COLO668 (cell line): ENCODE results near the gene SPC24.
"Not testable (repeated sequence)": the region's sequence is repeated elsewhere in the genome, so short reads cannot be mapped to it uniquely, and the experiment has no call there.

Source experiments
- DNase-seq: peaks from one replicate; lab custom pipeline; 2025; ENCODE audit not compliant: unreplicated experiment; lab: John Stamatoyannopoulos, UW

Gene SPC24

GRCh38 chr19:11166281-11167142 is 10.9 kb upstream of the SPC24 start:
- no peak for DNase-seq

- DNase-seq = no peak
Observed at GRCh38 chr19:11165486-11166030, 10.0 kb upstream of the SPC24 start.

DNA sequence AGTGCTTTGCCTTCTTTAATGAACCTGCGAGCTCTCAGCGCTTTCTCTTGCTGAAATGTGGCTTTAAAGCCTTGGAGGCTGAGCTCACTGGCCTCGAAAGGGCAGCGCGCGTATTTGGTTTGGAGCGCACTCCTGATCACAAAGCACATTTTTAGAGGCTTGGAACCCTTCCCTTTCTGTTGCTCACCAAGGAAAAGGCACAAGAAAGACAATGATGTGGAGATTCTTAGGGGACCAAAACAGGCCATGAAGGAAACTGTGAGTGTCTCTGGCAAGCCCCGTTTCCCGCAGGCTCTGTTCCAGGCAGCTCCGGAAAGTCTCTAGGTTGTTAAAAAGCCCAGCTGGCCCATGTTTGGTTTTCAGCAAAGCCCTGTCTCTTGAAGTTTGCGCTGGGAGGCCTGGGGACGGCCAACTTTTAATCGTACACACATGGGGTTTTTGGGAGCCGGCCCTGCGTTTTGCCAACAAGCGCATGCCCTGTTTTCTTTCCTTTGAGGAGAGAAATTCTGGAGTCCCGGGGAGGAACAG is 9.4 kb upstream of the SPC24 start:
- no peak for DNase-seq

DNA sequence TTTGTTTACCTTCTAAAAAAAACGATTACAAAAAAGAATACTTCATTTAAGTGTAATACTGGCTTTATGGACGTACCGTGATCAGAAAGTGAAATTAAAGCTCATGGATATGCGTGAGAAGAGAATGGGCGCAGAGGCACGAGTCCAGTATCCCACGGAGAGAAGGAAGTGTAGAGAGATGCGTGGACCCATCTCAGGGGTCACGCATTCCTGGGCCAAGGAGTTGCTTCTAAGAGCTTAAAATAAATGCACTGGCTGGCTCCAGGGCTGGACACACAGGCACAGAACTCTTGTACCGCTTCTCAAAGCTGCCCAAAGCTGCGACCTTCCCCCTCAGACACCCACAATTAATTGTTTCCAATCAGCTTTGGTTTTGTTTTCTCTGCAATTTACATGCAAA is 8.7 kb upstream of the SPC24 start:
- no peak for DNase-seq

- DNase-seq = not testable (repeated sequence)
Observed at GRCh38 chr19:11160440-11160768, 4.8 kb upstream of the SPC24 start.

DNA sequence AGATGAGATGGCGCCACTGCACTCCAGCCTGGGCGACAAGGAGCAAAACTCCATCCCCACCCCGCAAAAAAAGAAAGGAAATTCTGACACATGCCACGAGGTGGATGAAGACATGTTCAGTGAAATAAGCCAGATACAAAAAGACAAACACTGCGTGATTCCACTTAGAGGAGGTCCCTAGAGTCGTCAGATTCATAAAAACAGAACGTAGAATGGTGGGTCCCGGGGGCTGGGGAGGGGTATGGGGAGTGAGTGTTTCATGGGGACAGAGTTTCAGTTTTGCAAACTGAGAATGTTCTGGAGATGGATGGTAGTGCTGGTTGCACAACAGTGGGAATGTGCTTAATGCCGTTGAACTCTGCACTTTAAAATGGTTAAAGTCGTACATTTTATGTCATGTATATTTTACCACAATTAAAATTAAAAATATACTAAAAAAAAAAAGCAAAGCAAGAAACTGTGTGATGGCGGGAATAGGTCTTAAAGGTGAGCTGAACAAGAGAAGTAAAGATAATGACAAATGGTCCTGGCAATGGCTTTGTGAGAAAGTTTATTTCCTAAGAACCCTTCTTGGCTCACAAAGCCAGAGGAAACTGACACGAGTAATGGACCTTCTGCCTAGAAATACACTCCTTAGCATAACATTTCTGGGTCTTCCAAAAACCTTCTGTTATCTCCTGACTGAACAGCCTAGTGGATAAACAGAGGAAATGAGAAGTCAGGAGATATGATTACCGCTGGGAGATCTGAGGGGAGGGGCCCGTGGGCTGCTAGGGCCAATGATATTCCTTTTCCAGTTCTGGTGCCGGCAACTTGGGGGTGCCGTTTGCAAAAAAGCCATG is 4.2 kb upstream of the SPC24 start:
- no peak for DNase-seq

DNA sequence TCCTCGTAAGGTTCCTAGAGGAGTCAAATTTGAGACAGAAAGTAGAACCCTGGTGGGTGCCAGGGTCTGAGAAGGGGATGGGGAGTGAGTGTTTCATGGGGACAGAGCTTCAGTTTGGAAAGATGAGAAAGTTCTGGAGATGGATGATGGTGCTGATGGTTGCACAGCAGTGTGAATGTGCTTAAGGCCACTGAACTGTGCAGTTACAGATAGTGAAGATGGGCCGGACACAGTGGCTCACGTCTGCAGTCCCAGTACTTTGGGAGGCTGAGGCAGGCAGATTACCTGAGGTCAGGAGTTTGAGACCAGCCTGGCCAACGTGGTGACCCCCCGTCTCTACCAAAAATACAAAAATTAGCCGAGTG is 917 bp downstream of the SPC24 start:
- no peak for DNase-seq

DNA sequence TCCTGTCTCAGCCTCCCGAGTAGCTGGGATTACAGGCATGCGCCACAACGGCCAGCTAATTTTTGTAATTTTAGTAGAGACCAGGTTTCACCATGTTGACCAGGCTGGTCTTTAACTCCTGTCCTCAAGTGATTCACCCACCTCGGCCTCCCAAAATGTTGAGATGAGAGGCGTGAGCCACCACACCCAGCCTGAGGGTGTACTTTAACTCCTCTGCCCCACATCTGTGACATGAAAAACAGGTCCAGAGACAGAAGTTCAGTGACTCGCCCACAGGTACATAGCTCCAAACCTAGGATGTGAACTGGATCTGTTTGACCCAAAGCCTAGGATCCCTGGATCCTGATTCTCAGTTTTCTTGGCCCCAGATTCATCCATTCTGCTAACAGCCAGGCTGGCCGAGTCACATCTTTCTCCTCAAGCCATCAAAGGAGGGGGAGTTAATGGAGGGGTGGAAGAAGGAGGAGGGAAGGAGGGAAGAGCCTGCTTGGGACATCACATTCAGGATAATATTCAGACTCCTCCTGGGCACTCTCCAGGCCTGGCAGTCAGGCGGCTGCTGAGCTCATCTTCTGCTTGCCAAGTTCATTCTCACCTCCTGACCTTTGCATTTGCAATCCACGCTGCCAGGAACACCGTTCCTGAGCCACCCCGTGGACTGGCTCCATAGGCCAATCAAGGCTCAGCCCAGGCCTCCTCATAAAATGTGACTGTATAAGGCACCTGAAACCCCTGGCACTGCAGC is 3.1 kb downstream of the SPC24 start:
- DNase-seq = no peak

DNA sequence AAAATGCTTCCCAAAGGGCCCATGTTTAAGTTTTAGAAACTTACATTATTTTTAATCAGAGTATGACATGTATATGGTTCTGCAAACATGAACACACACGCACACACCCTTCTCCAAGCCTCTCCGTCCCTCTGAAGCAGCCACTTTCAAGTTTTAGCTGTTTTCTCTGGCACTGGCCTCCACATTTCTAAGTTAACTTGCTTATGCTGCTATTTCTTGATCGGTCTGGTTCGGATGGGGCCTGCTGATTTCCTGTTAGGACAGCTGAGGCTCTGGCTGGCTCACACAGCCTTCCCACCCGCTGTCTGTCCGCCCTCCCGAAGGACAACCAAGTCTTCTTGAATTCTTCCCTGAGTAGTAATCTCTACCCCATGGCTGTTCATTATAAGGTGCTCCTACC is 4.4 kb downstream of the SPC24 start:
- no peak for DNase-seq

DNA sequence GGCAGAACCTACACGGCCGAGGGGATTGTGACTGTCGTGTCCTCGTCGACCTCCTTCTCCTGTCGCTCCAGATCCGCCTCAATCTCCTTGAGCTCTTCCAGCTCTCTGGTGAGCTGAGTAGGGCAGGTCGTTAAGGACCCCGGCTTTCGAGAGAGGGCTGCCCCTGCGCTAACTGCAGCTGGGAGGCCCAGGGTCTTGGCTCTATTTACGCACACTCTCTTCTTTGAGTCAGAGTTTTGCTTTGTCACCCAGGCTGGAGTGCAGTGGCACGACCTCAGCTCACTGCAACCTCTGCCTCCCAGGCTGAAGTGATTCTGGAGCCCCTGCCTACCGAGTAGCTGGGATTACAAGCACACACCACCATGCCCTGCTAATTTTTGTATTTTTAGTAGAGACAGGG is 7.6 kb downstream of the SPC24 start:
- no peak for DNase-seq

- no peak for DNase-seq
Observed at GRCh38 chr19:11145536-11145924, 10.1 kb downstream of the SPC24 start.

- peak; percentile 75 for DNase-seq
Observed at GRCh38 chr19:11142528-11143171, 12.9 kb downstream of the SPC24 start.

DNA sequence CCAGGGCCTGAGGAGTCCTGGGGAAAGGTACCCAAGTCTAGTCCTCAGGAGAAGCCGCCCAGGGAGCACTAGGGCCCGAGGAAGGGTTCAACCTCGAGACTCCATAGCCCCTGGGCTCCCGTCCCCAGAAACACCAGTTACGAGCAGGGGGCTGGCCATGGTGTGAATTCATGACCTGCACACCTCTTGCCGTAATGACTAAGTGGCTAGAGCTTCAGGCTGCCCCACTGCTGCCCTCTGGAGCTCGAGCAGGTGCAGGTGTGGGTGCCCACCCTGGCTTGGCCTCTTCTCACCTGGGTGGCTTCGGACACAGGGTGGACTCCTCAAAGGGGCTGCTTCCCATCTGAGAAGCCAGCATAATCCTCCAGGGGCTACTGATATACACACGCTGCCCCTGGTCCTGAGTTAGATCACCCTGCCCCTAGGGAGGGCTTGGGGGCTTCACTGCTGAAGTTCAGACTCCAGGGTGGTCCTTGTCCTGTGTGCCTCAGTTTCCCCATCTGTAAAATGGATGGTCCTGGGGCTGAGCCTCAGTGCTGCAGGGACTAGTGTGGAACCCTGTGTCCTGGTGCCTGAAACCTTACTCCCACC is 13.6 kb downstream of the SPC24 start:
- no peak for DNase-seq

DNA sequence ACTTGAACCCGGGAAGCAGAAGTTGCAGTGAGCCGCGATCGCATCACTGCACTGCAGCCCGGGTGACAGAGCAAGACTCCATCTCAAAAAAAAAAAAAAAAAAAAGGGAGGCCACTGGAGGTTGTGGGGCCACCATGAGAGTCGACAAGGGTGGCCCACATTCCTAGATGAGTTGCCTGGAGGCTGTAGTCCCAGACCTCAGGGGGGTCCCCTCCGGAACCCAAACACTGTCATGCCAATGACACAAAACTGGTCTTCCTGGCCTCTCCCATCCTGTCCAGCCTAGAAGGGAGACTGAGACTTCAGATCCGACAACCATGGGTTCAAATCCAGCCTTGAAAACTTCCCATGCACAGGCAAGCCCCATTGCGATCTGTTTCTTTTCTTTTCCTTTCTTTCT is 14.7 kb downstream of the SPC24 start:
- no peak for DNase-seq

GRCh38 chr19:11140023-11140538 is 15.5 kb downstream of the SPC24 start:
- DNase-seq = peak; percentile 8

DNA sequence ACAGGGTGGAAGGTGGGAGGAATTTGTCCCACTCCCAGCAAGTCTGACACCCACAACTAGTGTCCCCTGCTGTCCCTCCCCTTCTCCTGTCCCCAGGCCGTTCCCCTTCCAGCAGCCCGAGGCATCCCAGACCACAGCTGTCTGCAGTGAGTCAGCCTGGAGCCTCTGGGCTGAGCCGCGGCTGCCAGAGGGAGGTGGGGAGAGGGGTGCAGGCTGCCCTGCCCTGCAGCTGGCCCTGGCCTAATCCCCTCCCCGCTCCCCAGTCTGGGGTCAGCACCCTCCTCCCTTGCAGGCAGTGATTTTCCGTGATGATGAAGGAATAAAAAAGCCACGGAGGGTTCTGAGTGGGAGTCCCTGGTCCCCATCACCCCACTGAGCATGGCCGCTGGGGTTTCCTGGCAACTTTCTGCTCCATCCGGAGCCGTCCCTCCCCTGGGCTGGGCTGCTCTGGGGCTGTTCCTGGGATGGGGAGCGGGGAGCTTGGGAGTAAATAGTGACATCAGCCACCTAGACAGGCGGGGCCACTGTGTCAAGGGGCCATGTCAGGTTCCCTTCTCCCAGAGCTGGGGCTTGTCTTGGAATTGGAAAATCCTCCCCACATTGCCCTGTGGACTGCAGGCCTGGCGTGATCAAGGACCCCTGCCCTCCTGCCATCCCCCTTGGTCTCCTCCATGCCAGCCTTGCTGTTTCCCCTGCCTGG is 16.8 kb downstream of the SPC24 start:
- peak; percentile 75 for DNase-seq

- peak; percentile 76 for DNase-seq
Observed at GRCh38 chr19:11137542-11138384, 17.8 kb downstream of the SPC24 start.

- no peak for DNase-seq
Observed at GRCh38 chr19:11136400-11137101, 19.0 kb downstream of the SPC24 start.
